Measurements from ENCODE around the gene CIAO2A.

The CIAO2A gene, protein sequence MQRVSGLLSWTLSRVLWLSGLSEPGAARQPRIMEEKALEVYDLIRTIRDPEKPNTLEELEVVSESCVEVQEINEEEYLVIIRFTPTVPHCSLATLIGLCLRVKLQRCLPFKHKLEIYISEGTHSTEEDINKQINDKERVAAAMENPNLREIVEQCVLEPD

DNA sequence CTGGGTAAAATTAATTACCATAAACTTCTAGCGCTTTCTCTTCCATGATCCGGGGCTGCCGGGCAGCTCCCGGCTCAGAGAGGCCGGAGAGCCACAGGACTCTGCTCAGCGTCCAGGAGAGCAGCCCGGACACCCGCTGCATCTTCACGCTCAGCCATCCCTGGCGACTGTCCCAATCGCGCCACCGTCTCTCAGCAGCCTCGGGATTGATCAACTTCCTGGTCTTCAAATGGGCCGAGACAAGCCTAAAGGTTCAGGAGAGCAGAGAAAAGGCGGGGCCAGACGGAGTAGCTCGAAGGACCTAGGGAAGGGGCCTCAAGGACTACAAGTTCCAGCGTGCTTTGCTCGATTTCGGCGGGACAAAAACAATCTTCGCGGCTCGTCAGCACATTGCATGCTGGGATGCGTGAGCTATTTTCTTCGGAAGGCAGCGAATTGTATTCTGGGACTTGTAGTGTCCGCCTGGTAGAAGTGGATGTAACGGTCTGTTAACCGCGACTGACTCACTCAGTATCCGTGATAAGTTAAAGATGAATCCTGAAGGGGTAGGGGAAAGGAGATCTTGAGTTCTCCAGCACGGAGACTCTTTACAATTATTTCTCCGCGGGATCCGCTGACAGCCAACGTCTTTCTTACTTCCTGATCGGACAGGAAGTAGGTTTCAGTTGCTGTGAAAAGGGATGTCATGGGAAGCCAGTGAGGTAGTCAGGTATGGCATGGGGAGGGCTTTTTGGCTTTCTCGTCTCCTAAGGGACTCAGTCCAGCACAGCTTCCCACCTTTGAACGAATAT, at the start of gene CIAO2A:
CIAO2A (minus strand) TSS at position 212 of the 791 bp plus-strand sequence; CDS start at position 142, 70 bp downstream.
- Histone ChIP-seq H3K27ac (ENCODE audit: low read length) (peak within 1 kb of the TSS; percentile 97), H3K4me1 (ENCODE audit: control insufficient read depth in 1 of 2, insufficient read depth in 2 of 2, low read length in 2 of 2) (peaks cover 12 to 44% of the 10 kb centered on the region in 2 donors), H3K27me3 (ENCODE audit: low read depth, low read length) (no peaks in the 10 kb centered on the region), H3K4me3 (ENCODE audit: low read depth in 1 of 2, low read length in 2 of 2) (peak within 1 kb of the TSS; percentile 90 to 96), H3K9me3 (ENCODE audit: control insufficient read depth in 1 of 2, low read length in 2 of 2) (no peaks in the 10 kb centered on the region), H3K36me3 (ENCODE audit: control insufficient read depth in 1 of 2, insufficient read depth in 2 of 2, low read length in 2 of 2) (peaks cover 0 to 18% of the 10 kb centered on the region in 2 donors)

DNA sequence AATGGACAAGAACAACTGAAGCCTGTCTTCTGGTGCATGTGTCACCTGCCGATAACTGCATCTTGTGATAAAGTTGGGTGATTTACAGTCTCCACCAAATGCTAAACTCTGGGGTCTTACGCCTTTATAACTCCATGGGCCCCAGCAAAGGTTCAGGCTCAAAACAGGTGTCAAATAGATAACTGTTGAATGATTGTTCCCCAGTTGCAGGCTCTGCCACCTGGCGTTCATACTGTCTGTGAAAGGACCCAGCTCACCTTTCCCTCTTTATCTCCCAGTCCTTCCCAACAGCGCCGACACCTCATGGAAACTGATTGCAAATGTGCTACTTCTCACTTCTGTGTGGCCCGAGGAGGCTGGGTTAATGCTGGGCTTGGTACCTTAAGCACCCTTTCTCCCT, 49.6 kb upstream of the CIAO2A start:
- no peaks in the 10 kb centered on the region for H3K9me3 ChIP-seq (ENCODE audit: control insufficient read depth in 1 of 2, low read length in 2 of 2)
- H3K36me3 ChIP-seq (ENCODE audit: control insufficient read depth in 1 of 2, insufficient read depth in 2 of 2, low read length in 2 of 2), result peaks cover 25 to 38% of the 10 kb centered on the region in 2 donors
- H3K27me3 ChIP-seq (ENCODE audit: low read depth, low read length), result no peaks in the 10 kb centered on the region
- no peak overlapping the region for H3K27ac ChIP-seq (ENCODE audit: low read length)
- H3K4me1 ChIP-seq (ENCODE audit: control insufficient read depth in 1 of 2, insufficient read depth in 2 of 2, low read length in 2 of 2), result no peaks in the 10 kb centered on the region
- no peak overlapping the region for H3K4me3 ChIP-seq (ENCODE audit: low read depth in 1 of 2, low read length in 2 of 2)

GRCh38 chr15:64141798-64142512, 48.3 kb upstream of the CIAO2A start:
- H3K4me3 ChIP-seq (ENCODE audit: low read depth in 1 of 2, low read length in 2 of 2), result no peak overlapping the region
- H3K27ac ChIP-seq (ENCODE audit: low read length), result no peak overlapping the region
- no peaks in the 10 kb centered on the region for H3K4me1 ChIP-seq (ENCODE audit: control insufficient read depth in 1 of 2, insufficient read depth in 2 of 2, low read length in 2 of 2)
- no peaks in the 10 kb centered on the region for H3K27me3 ChIP-seq (ENCODE audit: low read depth, low read length)
- peaks cover 36 to 50% of the 10 kb centered on the region in 2 donors for H3K36me3 ChIP-seq (ENCODE audit: control insufficient read depth in 1 of 2, insufficient read depth in 2 of 2, low read length in 2 of 2)
- H3K9me3 ChIP-seq (ENCODE audit: control insufficient read depth in 1 of 2, low read length in 2 of 2), result no peaks in the 10 kb centered on the region

DNA sequence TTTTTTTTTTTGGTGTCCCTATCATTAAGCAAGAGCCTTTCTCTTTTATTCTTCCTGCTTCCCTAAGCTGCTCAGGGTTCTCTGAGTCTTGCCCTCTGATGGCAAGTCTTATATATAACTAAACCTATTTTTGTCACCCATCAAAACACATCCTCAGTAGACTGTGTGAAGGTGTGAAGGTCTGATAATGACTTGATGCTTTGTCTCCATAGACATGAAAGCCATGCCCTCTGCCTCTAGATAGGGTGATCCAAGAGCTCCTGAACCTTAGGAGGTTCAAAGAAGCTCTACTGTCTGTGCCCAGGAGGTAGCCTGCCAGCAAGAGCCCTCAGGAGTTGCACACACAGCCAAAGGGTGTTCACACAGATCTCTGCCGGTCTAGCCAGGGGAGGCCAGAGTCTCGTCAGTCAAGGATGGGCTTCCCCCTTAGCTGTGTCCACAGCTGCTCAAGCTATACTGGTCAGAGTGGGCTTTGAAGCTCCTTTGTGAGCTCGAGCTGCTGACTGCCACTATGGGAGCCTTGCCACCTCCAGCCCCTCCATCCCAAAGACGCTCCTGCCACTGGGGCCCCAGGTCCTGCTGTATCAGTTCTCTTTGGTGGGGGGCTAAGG, 44.8 kb upstream of the CIAO2A start:
- peaks cover 44 to 66% of the 10 kb centered on the region in 2 donors for H3K36me3 ChIP-seq (ENCODE audit: control insufficient read depth in 1 of 2, insufficient read depth in 2 of 2, low read length in 2 of 2)
- H3K27me3 ChIP-seq (ENCODE audit: low read depth, low read length), result no peaks in the 10 kb centered on the region
- no peak overlapping the region for H3K4me3 ChIP-seq (ENCODE audit: low read depth in 1 of 2, low read length in 2 of 2)
- H3K4me1 ChIP-seq (ENCODE audit: control insufficient read depth in 1 of 2, insufficient read depth in 2 of 2, low read length in 2 of 2), result peaks cover 0 to 10% of the 10 kb centered on the region in 2 donors
- no peaks in the 10 kb centered on the region for H3K9me3 ChIP-seq (ENCODE audit: control insufficient read depth in 1 of 2, low read length in 2 of 2)
- H3K27ac ChIP-seq (ENCODE audit: low read length), result no peak overlapping the region

- no peaks in the 10 kb centered on the region for H3K9me3 ChIP-seq (ENCODE audit: control insufficient read depth in 1 of 2, low read length in 2 of 2)
- H3K4me1 ChIP-seq (ENCODE audit: control insufficient read depth in 1 of 2, insufficient read depth in 2 of 2, low read length in 2 of 2), result peaks cover 0 to 10% of the 10 kb centered on the region in 2 donors
- H3K27ac ChIP-seq (ENCODE audit: low read length), result no peak overlapping the region
- H3K36me3 ChIP-seq (ENCODE audit: control insufficient read depth in 1 of 2, insufficient read depth in 2 of 2, low read length in 2 of 2), result peaks cover 42 to 72% of the 10 kb centered on the region in 2 donors
- no peak overlapping the region for H3K4me3 ChIP-seq (ENCODE audit: low read depth in 1 of 2, low read length in 2 of 2)
- no peaks in the 10 kb centered on the region for H3K27me3 ChIP-seq (ENCODE audit: low read depth, low read length)
These were observed 43.7 kb upstream of the CIAO2A start for GRCh38 chr15:64137226-64137833.

DNA sequence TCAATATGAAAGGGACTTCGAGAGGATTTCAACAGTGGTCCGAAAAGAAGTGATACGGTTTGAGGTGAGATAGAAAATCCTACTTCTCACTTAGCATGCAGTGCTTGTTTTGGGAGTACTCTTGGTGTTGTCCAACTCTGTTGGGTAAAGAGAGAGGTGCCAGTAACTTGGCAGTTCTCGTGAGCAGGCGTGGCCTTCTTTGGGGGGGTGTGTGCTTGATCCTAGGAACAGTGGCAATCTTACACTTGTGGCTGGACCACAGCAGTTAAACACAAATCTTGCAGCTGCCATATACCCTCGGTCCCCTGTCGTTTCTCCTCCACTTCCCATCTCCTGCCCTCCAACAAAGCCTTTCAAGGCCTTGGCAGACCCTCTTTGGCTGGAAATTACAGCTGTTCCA, 42.7 kb upstream of the CIAO2A start:
- Histone ChIP-seq H3K4me3 (ENCODE audit: low read depth in 1 of 2, low read length in 2 of 2) (no peak overlapping the region), H3K27me3 (ENCODE audit: low read depth, low read length) (no peaks in the 10 kb centered on the region), H3K36me3 (ENCODE audit: control insufficient read depth in 1 of 2, insufficient read depth in 2 of 2, low read length in 2 of 2) (peaks cover 52 to 72% of the 10 kb centered on the region in 2 donors), H3K4me1 (ENCODE audit: control insufficient read depth in 1 of 2, insufficient read depth in 2 of 2, low read length in 2 of 2) (peaks cover 0 to 10% of the 10 kb centered on the region in 2 donors), H3K9me3 (ENCODE audit: control insufficient read depth in 1 of 2, low read length in 2 of 2) (no peaks in the 10 kb centered on the region), H3K27ac (ENCODE audit: low read length) (no peak overlapping the region)

GRCh38 chr15:64134345-64134829, 40.7 kb upstream of the CIAO2A start:
- H3K36me3 ChIP-seq (ENCODE audit: control insufficient read depth in 1 of 2, insufficient read depth in 2 of 2, low read length in 2 of 2), result peaks cover 69 to 91% of the 10 kb centered on the region in 2 donors
- H3K27ac ChIP-seq (ENCODE audit: low read length), result no peak overlapping the region
- H3K27me3 ChIP-seq (ENCODE audit: low read depth, low read length), result no peaks in the 10 kb centered on the region
- H3K4me3 ChIP-seq (ENCODE audit: low read depth in 1 of 2, low read length in 2 of 2), result no peak overlapping the region
- no peaks in the 10 kb centered on the region for H3K9me3 ChIP-seq (ENCODE audit: control insufficient read depth in 1 of 2, low read length in 2 of 2)
- H3K4me1 ChIP-seq (ENCODE audit: control insufficient read depth in 1 of 2, insufficient read depth in 2 of 2, low read length in 2 of 2), result peaks cover 0 to 10% of the 10 kb centered on the region in 2 donors

- Histone ChIP-seq H3K4me3 (ENCODE audit: low read depth in 1 of 2, low read length in 2 of 2) (no peak overlapping the region), H3K4me1 (ENCODE audit: control insufficient read depth in 1 of 2, insufficient read depth in 2 of 2, low read length in 2 of 2) (peaks cover 0 to 10% of the 10 kb centered on the region in 2 donors), H3K27ac (ENCODE audit: low read length) (no peak overlapping the region), H3K27me3 (ENCODE audit: low read depth, low read length) (no peaks in the 10 kb centered on the region), H3K36me3 (ENCODE audit: control insufficient read depth in 1 of 2, insufficient read depth in 2 of 2, low read length in 2 of 2) (peaks cover 72 to 93% of the 10 kb centered on the region in 2 donors), H3K9me3 (ENCODE audit: control insufficient read depth in 1 of 2, low read length in 2 of 2) (no peaks in the 10 kb centered on the region)
These were observed 40.1 kb upstream of the CIAO2A start for GRCh38 chr15:64133623-64134344.

- Histone ChIP-seq H3K9me3 (ENCODE audit: control insufficient read depth in 1 of 2, low read length in 2 of 2) (no peaks in the 10 kb centered on the region), H3K27me3 (ENCODE audit: low read depth, low read length) (no peaks in the 10 kb centered on the region), H3K4me3 (ENCODE audit: low read depth in 1 of 2, low read length in 2 of 2) (no peak overlapping the region), H3K27ac (ENCODE audit: low read length) (no peak overlapping the region), H3K36me3 (ENCODE audit: control insufficient read depth in 1 of 2, insufficient read depth in 2 of 2, low read length in 2 of 2) (peaks cover 74 to 94% of the 10 kb centered on the region in 2 donors), H3K4me1 (ENCODE audit: control insufficient read depth in 1 of 2, insufficient read depth in 2 of 2, low read length in 2 of 2) (peaks cover 0 to 10% of the 10 kb centered on the region in 2 donors)
These were observed 38.6 kb upstream of the CIAO2A start for GRCh38 chr15:64132217-64132616.

DNA sequence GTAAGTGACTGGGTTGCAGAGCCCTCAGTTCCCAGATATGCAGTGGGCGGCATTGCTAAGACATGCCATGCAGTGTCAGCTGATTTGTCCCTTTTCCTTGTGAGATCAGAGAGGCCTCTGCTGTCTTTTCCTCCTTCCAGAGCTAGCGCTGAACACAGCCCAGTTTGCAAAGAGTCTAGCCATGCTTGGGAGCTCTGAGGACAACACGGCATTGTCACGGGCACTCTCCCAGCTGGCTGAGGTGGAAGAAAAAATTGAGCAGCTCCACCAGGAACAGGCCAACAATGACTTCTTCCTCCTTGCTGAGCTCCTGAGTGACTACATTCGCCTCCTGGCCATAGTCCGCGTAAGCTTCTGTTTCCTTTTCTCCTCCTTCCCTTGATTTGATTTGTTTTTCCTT, 37.9 kb upstream of the CIAO2A start:
- Histone ChIP-seq H3K4me3 (ENCODE audit: low read depth in 1 of 2, low read length in 2 of 2) (no peak overlapping the region), H3K36me3 (ENCODE audit: control insufficient read depth in 1 of 2, insufficient read depth in 2 of 2, low read length in 2 of 2) (peaks cover 72 to 94% of the 10 kb centered on the region in 2 donors), H3K27ac (ENCODE audit: low read length) (no peak overlapping the region), H3K9me3 (ENCODE audit: control insufficient read depth in 1 of 2, low read length in 2 of 2) (no peaks in the 10 kb centered on the region), H3K4me1 (ENCODE audit: control insufficient read depth in 1 of 2, insufficient read depth in 2 of 2, low read length in 2 of 2) (peaks cover 0 to 10% of the 10 kb centered on the region in 2 donors), H3K27me3 (ENCODE audit: low read depth, low read length) (no peaks in the 10 kb centered on the region)
